ENCODE results near the gene ST3GAL4. TPM values are rescaled to one million over a fixed set of nuclear protein-coding genes. Genes with fewer than 3 reads are reported as not detected.

ST3GAL4 gene
- total RNA-seq, 1 experiment from 2014 or later: 5.8 TPM

DNA sequence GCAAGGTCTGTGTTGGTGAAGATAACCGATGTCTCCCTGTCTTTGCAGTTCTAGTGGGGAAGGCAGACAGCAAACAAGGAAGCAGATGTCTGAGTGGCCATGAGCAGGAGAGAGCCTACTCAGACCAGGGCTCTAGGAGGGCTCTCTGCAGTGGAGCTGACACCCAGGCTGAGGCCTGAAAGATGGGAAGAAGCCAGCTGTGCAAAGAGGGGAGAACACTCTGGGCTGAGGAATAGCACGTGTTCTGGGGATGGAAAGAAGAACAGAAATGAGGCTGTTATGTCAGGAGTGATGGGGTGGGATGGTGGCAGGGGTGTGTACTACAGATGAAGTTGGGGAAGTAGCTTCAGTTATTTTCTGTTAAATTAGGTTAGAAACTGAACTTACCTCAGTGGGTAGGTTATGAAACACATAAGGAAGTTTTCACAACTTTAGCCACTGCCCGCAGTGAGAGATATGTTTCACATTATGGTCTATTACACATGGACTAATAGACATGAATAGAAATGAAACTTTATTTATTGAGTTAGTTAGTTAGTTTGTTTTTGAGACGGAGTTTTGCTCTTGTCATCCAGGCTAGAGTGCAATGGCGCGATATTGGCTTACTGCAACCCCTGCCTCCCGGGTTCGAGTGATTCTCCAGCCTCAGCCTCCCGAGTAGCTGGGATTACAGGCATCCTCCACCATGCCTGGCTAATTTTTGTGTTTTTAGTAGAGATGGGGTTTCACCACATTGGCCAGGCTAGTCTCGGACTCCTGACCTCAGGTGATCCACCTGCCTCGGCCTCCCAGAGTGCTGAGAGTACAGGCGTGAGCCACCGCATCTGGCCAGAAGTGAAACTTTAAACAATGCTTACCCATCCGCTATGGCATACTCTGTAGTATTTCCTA lies 43.8 kb upstream of the ST3GAL4 start:
- H3K36me3 ChIP-seq (ENCODE audit: insufficient read depth, low read length): peaks cover 12% of the 10 kb centered on the region
- H3K9ac ChIP-seq (ENCODE audit: low read length): no peak overlapping the region
- H3K27ac ChIP-seq (ENCODE audit: low read length): no peak overlapping the region

DNA sequence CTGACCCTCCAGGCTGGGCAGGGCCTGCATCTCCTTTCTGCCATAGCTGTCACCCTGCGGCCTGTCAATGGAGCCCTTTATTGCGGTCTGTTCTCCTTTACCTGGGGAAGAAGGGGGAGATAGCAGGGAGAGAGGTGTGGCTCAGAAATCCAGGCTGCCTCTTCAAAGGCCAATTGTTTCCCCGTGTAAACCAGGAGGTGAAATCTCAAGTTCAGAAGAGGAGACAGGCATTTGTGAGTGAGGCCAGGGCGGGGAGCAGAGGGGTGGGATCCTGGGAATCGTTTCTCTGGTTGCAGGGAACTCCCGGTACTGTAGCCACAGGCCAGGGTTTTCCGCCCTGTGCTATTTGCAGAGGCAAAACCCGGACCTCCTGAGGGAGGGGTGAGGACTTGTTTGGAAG lies 42.5 kb upstream of the ST3GAL4 start:
- Histone ChIP-seq H3K36me3 (ENCODE audit: insufficient read depth, low read length) (peaks cover 12% of the 10 kb centered on the region), H3K9me2 (replicated peaks; ENCODE audit: insufficient read depth, low read length) (no peaks in the 10 kb centered on the region), H3K27ac (ENCODE audit: low read length) (no peak overlapping the region)

More for the DNA sequence above, 43.8 kb upstream of the ST3GAL4 start:
- H3K27me3 ChIP-seq (ENCODE audit: low read length): no peaks in the 10 kb centered on the region
- H3K4me1 ChIP-seq (ENCODE audit: low read length): peaks cover 9% of the 10 kb centered on the region
- DNase-seq: no peak
- no peak overlapping the region for H2AFZ ChIP-seq (ENCODE audit: low read length)
- H3K9me2 ChIP-seq (replicated peaks; ENCODE audit: insufficient read depth, low read length): no peaks in the 10 kb centered on the region
- H3K9me3 ChIP-seq (ENCODE audit: low read length): no peaks in the 10 kb centered on the region
- peaks cover 27% of the 10 kb centered on the region; the same call in 1 of the 2 replicates for H3K79me2 ChIP-seq (ENCODE audit: low read length)
- H3K4me3 ChIP-seq (ENCODE audit: low read length): no peak overlapping the region
- no peaks in the 10 kb centered on the region for H4K20me1 ChIP-seq (ENCODE audit: insufficient read depth, low read depth, low read length)
- H3K4me2 ChIP-seq (ENCODE audit: low read depth, low read length, poor library complexity, severe bottlenecking): no peak overlapping the region

DNA sequence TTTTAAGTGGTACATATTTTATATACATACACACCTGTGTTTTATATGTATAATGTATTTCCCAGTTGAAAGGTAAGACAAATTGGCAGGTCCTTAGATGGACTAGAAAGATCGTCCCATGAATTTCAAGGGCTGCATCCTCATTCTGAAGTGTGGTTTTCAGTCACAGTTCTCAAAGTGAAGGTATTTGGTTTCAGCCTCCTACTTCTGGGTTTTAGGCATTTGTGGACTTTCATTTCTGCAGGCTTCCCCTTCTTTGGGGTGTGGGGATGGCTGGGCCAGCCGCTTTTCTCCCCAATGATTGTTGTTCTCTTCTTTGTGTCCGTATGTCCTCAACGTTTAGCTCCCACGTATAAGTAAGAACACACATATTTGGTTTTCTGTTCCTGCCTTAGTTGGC lies 41.7 kb upstream of the ST3GAL4 start:
- Histone ChIP-seq H3K9ac (ENCODE audit: low read length) (no peak overlapping the region), H3K9me3 (ENCODE audit: low read length) (no peaks in the 10 kb centered on the region), H3K4me2 (ENCODE audit: low read depth, low read length, poor library complexity, severe bottlenecking) (no peak overlapping the region), H3K4me1 (ENCODE audit: low read length) (no peaks in the 10 kb centered on the region), H2AFZ (ENCODE audit: low read length) (no peak overlapping the region), H3K79me2 (ENCODE audit: low read length) (peaks cover 24% of the 10 kb centered on the region; the same call in 1 of the 2 replicates), H3K27me3 (ENCODE audit: low read length) (no peaks in the 10 kb centered on the region), H3K4me3 (ENCODE audit: low read length) (no peak overlapping the region), H4K20me1 (ENCODE audit: insufficient read depth, low read depth, low read length) (no peaks in the 10 kb centered on the region), H3K9me2 (replicated peaks; ENCODE audit: insufficient read depth, low read length) (no peaks in the 10 kb centered on the region), H3K36me3 (ENCODE audit: insufficient read depth, low read length) (peaks cover 12% of the 10 kb centered on the region), H3K27ac (ENCODE audit: low read length) (no peak overlapping the region)
- DNase-seq: no peak

More for the DNA sequence above, 42.5 kb upstream of the ST3GAL4 start:
- peaks cover 24% of the 10 kb centered on the region; the same call in 1 of the 2 replicates for H3K79me2 ChIP-seq (ENCODE audit: low read length)
- H3K9me3 ChIP-seq (ENCODE audit: low read length): no peaks in the 10 kb centered on the region
- H3K4me2 ChIP-seq (ENCODE audit: low read depth, low read length, poor library complexity, severe bottlenecking): no peak overlapping the region
- no peak overlapping the region for H2AFZ ChIP-seq (ENCODE audit: low read length)
- H3K27me3 ChIP-seq (ENCODE audit: low read length): no peaks in the 10 kb centered on the region
- no peak overlapping the region for H3K4me3 ChIP-seq (ENCODE audit: low read length)
- no peak overlapping the region for H3K9ac ChIP-seq (ENCODE audit: low read length)
- no peaks in the 10 kb centered on the region for H4K20me1 ChIP-seq (ENCODE audit: insufficient read depth, low read depth, low read length)
- H3K4me1 ChIP-seq (ENCODE audit: low read length): peaks cover 4% of the 10 kb centered on the region
- DNase-seq: no peak

DNA sequence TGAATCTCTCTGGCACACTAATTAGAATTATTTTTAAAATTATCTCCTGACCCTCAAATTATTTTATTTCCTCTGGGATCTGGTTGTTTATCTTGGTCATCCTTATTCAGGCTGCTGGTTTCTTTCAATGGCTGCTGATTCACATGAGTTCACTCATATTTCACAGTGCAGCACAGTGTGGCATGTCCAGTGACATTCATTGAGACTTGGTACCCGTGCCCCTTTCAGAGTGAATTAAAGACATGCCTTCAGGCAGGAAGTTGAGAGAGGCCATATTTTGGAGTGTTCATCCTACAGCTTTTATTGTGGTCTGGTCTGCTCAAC lies 38.1 kb upstream of the ST3GAL4 start:
- Histone ChIP-seq H3K4me3 (ENCODE audit: low read length) (no peak overlapping the region), H3K9me2 (replicated peaks; ENCODE audit: insufficient read depth, low read length) (no peaks in the 10 kb centered on the region), H4K20me1 (ENCODE audit: insufficient read depth, low read depth, low read length) (no peaks in the 10 kb centered on the region), H2AFZ (ENCODE audit: low read length) (no peak overlapping the region), H3K4me2 (ENCODE audit: low read depth, low read length, poor library complexity, severe bottlenecking) (no peak overlapping the region), H3K79me2 (ENCODE audit: low read length) (peaks cover 17% of the 10 kb centered on the region; the same call in 1 of the 2 replicates), H3K27ac (ENCODE audit: low read length) (no peak overlapping the region), H3K4me1 (ENCODE audit: low read length) (no peaks in the 10 kb centered on the region), H3K9me3 (ENCODE audit: low read length) (no peaks in the 10 kb centered on the region), H3K36me3 (ENCODE audit: insufficient read depth, low read length) (peaks cover 12% of the 10 kb centered on the region), H3K27me3 (ENCODE audit: low read length) (no peaks in the 10 kb centered on the region), H3K9ac (ENCODE audit: low read length) (no peak overlapping the region)
- DNase-seq: no peak

DNA sequence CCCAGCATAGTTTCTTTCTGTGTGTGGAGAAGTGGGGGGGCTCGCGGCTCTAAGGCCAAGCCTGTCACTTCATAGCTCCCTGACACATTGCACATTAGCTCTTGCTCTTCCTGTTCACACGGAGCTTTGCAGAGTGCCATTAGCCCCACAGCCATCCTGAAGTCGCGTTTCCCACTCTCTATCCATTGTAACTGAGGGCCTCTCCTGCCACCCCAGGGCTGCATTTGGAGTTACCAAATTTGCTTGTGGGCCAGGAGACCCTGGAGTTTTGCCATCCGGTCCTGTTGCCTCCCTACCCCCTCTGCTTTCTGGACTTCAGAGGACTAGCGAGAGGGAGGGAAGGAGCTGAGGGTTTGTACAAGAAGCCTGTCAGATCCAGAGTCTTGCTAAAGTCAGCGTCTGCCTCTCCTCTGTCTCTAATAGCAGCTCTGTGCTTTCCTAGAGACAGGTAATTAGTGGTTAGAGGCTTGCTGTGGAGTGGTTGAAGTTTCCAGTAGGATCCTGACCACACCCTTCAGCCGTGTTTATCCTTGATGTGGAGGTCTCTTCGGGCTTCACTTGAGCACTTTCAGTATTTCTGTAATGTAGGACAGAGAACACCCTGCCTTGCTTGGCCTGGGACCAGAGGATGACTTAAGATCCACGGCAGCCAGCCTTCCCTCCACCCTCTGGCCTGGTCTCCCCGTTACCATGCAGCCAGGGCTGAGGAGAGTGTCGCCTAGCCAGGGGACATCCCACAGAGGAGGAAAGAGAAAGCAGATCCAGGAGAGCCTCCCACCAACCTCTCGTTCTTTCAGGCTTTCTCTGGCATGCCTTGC lies 37.5 kb upstream of the ST3GAL4 start:
- Histone ChIP-seq H4K20me1 (ENCODE audit: insufficient read depth, low read depth, low read length) (no peaks in the 10 kb centered on the region), H3K9me3 (ENCODE audit: low read length) (no peaks in the 10 kb centered on the region), H3K4me2 (ENCODE audit: low read depth, low read length, poor library complexity, severe bottlenecking) (no peak overlapping the region), H3K4me1 (ENCODE audit: low read length) (no peaks in the 10 kb centered on the region), H3K4me3 (ENCODE audit: low read length) (no peak overlapping the region), H3K36me3 (ENCODE audit: insufficient read depth, low read length) (peaks cover 12% of the 10 kb centered on the region), H3K9ac (ENCODE audit: low read length) (no peak overlapping the region), H3K79me2 (ENCODE audit: low read length) (peaks cover 12% of the 10 kb centered on the region; the same call in 1 of the 2 replicates), H3K27me3 (ENCODE audit: low read length) (no peaks in the 10 kb centered on the region), H3K27ac (ENCODE audit: low read length) (no peak overlapping the region), H3K9me2 (replicated peaks; ENCODE audit: insufficient read depth, low read length) (no peaks in the 10 kb centered on the region), H2AFZ (ENCODE audit: low read length) (no peak overlapping the region)
- DNase-seq: no peak

DNA sequence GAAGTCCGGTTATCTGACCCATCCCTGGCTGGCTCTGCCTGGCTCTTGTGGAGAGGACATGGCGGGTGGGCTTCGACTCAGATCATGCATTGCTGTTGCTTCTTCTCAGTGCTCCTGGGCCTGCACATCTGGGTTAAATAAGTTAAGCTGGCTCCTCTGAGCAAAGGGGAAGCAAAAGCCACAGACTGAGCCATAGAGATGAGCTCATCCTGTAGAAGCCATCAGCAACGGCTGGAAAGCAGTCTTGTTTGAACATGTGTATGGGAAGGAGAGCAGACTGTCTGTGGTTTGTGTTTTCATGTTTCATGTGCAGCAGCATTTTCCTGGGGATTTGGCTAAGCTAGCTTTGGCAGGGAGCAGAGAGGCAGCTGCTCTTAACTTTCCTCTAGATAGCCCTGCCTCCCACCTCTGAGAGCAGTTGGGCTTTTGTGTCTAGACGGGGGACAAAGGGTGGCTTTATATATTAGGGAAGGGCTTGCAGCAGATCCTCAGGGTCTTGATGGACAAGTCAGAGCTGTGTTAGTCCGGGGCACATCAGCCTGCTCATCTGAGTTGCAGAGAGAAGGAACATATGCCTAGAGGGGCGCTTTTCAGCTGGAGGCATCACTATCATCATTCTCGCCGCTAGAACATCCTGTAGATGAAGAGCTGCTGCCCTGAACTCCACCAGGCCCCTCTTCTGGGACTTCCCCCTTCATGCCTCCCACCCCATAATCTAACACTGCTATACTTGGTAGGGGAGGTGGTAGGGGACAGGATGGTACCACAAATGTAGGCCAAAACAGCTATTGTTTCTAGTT lies 36.7 kb upstream of the ST3GAL4 start:
- Histone ChIP-seq H3K79me2 (ENCODE audit: low read length) (peaks cover 5% of the 10 kb centered on the region; the same call in 1 of the 2 replicates), H3K36me3 (ENCODE audit: insufficient read depth, low read length) (peaks cover 8% of the 10 kb centered on the region), H3K4me2 (ENCODE audit: low read depth, low read length, poor library complexity, severe bottlenecking) (no peak overlapping the region), H3K4me3 (ENCODE audit: low read length) (no peak overlapping the region), H3K9ac (ENCODE audit: low read length) (no peak overlapping the region), H3K9me2 (replicated peaks; ENCODE audit: insufficient read depth, low read length) (no peaks in the 10 kb centered on the region), H3K27ac (ENCODE audit: low read length) (no peak overlapping the region), H4K20me1 (ENCODE audit: insufficient read depth, low read depth, low read length) (no peaks in the 10 kb centered on the region), H3K9me3 (ENCODE audit: low read length) (no peaks in the 10 kb centered on the region), H3K27me3 (ENCODE audit: low read length) (no peaks in the 10 kb centered on the region), H2AFZ (ENCODE audit: low read length) (no peak overlapping the region), H3K4me1 (ENCODE audit: low read length) (no peaks in the 10 kb centered on the region)
- DNase-seq: no peak

DNA sequence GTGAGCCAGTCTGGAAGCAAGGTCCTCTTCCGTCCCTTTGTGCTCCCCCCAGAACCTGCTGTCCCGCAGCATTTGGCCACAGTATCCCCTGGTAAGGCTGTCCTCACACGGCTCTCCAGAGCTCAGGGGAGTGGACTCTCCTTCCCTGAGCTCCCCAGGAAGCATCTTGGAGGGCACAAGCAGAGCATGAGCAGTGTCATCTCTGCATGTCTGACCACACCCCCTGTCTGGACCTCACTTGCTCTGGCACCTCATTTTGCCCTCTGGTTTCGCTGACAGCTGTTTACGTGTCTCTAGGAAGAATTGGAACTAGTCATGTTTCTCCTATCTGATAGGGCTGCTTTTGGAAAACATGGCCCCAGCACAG lies 36.1 kb upstream of the ST3GAL4 start:
- Histone ChIP-seq H3K36me3 (ENCODE audit: insufficient read depth, low read length) (peaks cover 2% of the 10 kb centered on the region; the same call in 1 of the 2 replicates), H3K27ac (ENCODE audit: low read length) (no peak overlapping the region), H3K27me3 (ENCODE audit: low read length) (no peaks in the 10 kb centered on the region), H3K79me2 (ENCODE audit: low read length) (peaks cover 2% of the 10 kb centered on the region; the same call in 1 of the 2 replicates), H3K9me3 (ENCODE audit: low read length) (no peaks in the 10 kb centered on the region), H3K9ac (ENCODE audit: low read length) (no peak overlapping the region), H3K9me2 (replicated peaks; ENCODE audit: insufficient read depth, low read length) (no peaks in the 10 kb centered on the region), H3K4me2 (ENCODE audit: low read depth, low read length, poor library complexity, severe bottlenecking) (no peak overlapping the region), H3K4me3 (ENCODE audit: low read length) (no peak overlapping the region), H4K20me1 (ENCODE audit: insufficient read depth, low read depth, low read length) (no peaks in the 10 kb centered on the region), H2AFZ (ENCODE audit: low read length) (no peak overlapping the region), H3K4me1 (ENCODE audit: low read length) (no peaks in the 10 kb centered on the region)
- no peak for DNase-seq

All from Karpas-422 (cell line).